ENCODE results near the gene ZNF506. TPM values are rescaled to one million over a fixed set of nuclear protein-coding genes. Genes with fewer than 3 reads are reported as not detected.
"Not testable (repeated sequence)": the region's sequence is repeated elsewhere in the genome, so short reads cannot be mapped to it uniquely, and the experiment has no call there.

Gene ZNF506
- total RNA-seq, 1 donor from 2014 or later, result 12.9 TPM

DNA sequence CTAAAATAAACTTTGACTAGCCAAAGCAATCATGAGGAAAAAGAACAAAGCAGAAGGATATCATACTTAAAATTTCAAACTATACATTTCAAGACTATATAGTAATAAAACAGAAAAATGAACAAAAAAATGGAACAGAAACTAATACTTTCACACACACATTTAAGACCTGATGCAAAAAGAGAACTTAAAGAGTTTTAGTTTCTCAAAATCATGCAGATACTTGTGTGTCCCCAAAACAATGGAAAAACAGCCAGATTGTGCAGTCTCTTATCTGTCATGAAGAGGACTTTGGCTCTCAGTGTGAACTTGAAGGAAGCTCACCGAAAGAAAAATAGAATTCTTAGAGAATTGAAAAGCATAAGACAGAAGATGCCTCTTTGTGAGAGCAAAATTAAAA is 16.1 kb downstream of the ZNF506 start:
- H3K27me3 ChIP-seq (ENCODE audit: insufficient read depth, low read length), result no peaks in the 10 kb centered on the region
- Mint-ChIP-seq H3K36me3 (ENCODE audit: low read depth, unreplicated experiment) (peaks cover 44% of the 10 kb centered on the region), H3K27me3 (ENCODE audit: low read depth, unreplicated experiment) (no peaks in the 10 kb centered on the region), H3K9me3 (ENCODE audit: unreplicated experiment) (peaks cover 26% of the 10 kb centered on the region), H3K27ac (ENCODE audit: unreplicated experiment) (no peak overlapping the region), H3K4me1 (ENCODE audit: low read depth, unreplicated experiment) (no peaks in the 10 kb centered on the region), H3K4me3 (ENCODE audit: unreplicated experiment) (no peak overlapping the region)
- H4K20me1 ChIP-seq (ENCODE audit: insufficient read depth, low read length), result peaks cover 13% of the 10 kb centered on the region
- DNase-seq (ENCODE audit: low read depth) (no peak), FAIRE-seq (no peak)
- H3K9ac ChIP-seq (ENCODE audit: low read length), result no peak overlapping the region
- H3K4me3 ChIP-seq (ENCODE audit: insufficient read depth, low read depth, low read length), result no peak overlapping the region
- H3K4me1 ChIP-seq (ENCODE audit: insufficient read depth, low read length), result no peaks in the 10 kb centered on the region
- H3K79me2 ChIP-seq (ENCODE audit: insufficient read depth, low read length), result peaks cover 51% of the 10 kb centered on the region
- no peak overlapping the region for H3K27ac ChIP-seq (ENCODE audit: low read depth, low read length)
- H2AFZ ChIP-seq (ENCODE audit: low read depth, low read length), result no peak overlapping the region
- H3K4me2 ChIP-seq (ENCODE audit: low read length), result no peak overlapping the region
- peaks cover 8% of the 10 kb centered on the region for H3K36me3 ChIP-seq (ENCODE audit: insufficient read depth, low read length)
- H3K9me3 ChIP-seq (ENCODE audit: insufficient read depth, low read depth, low read length), result peaks cover 6% of the 10 kb centered on the region
- TF ChIP-seq, protein P1, sequence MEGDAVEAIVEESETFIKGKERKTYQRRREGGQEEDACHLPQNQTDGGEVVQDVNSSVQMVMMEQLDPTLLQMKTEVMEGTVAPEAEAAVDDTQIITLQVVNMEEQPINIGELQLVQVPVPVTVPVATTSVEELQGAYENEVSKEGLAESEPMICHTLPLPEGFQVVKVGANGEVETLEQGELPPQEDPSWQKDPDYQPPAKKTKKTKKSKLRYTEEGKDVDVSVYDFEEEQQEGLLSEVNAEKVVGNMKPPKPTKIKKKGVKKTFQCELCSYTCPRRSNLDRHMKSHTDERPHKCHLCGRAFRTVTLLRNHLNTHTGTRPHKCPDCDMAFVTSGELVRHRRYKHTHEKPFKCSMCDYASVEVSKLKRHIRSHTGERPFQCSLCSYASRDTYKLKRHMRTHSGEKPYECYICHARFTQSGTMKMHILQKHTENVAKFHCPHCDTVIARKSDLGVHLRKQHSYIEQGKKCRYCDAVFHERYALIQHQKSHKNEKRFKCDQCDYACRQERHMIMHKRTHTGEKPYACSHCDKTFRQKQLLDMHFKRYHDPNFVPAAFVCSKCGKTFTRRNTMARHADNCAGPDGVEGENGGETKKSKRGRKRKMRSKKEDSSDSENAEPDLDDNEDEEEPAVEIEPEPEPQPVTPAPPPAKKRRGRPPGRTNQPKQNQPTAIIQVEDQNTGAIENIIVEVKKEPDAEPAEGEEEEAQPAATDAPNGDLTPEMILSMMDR (IDR thresholded peaks at IDR 0.05; ENCODE audit: insufficient read depth, low read depth, low read length), result no peak
- no peak for TF ChIP-seq EZH2 (IDR thresholded peaks at IDR 0.05; ENCODE audit: insufficient read depth, low read length)

DNA sequence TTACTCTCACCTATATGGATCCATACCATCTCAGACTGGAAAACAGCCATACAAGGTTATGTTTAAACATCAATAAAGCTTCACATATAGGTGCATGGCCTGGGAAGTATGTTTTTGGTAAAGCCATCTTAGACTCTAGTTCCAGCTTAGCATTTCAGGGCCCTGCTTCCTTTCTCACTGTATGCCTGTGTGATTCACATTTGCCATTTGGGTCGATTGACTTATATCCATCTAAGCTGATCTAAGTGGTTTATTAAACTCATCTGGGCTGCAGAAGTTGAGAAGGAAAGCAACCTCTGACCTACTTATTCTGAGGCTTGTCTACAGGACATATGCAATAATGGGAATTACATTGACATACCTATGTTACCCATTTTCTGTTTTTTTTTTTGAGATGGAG is 33.5 kb downstream of the ZNF506 start:
- Histone ChIP-seq H3K36me3 (ENCODE audit: insufficient read depth, low read length) (peaks cover 33% of the 10 kb centered on the region), H3K27ac (ENCODE audit: low read depth, low read length) (no peak overlapping the region), H3K9ac (ENCODE audit: low read length) (no peak overlapping the region), H2AFZ (ENCODE audit: low read depth, low read length) (no peak overlapping the region), H3K4me3 (ENCODE audit: insufficient read depth, low read depth, low read length) (no peak overlapping the region), H3K27me3 (ENCODE audit: insufficient read depth, low read length) (no peaks in the 10 kb centered on the region), H4K20me1 (ENCODE audit: insufficient read depth, low read length) (no peaks in the 10 kb centered on the region), H3K4me1 (ENCODE audit: insufficient read depth, low read length) (no peaks in the 10 kb centered on the region), H3K4me2 (ENCODE audit: low read length) (no peak overlapping the region), H3K9me3 (ENCODE audit: insufficient read depth, low read depth, low read length) (peaks cover 2% of the 10 kb centered on the region), H3K79me2 (ENCODE audit: insufficient read depth, low read length) (no peaks in the 10 kb centered on the region)
- Mint-ChIP-seq H3K4me1 (ENCODE audit: low read depth, unreplicated experiment) (no peaks in the 10 kb centered on the region), H3K9me3 (ENCODE audit: unreplicated experiment) (peaks cover 14% of the 10 kb centered on the region), H3K27ac (ENCODE audit: unreplicated experiment) (no peak overlapping the region), H3K36me3 (ENCODE audit: low read depth, unreplicated experiment) (peaks cover 42% of the 10 kb centered on the region), H3K27me3 (ENCODE audit: low read depth, unreplicated experiment) (no peaks in the 10 kb centered on the region), H3K4me3 (ENCODE audit: unreplicated experiment) (no peak overlapping the region)
- FAIRE-seq (no peak), DNase-seq (ENCODE audit: low read depth) (no peak)
- no peak for TF ChIP-seq EZH2 (IDR thresholded peaks at IDR 0.05; ENCODE audit: insufficient read depth, low read length)
- TF ChIP-seq, protein P1 (IDR thresholded peaks at IDR 0.05; ENCODE audit: insufficient read depth, low read depth, low read length), result no peak

DNA sequence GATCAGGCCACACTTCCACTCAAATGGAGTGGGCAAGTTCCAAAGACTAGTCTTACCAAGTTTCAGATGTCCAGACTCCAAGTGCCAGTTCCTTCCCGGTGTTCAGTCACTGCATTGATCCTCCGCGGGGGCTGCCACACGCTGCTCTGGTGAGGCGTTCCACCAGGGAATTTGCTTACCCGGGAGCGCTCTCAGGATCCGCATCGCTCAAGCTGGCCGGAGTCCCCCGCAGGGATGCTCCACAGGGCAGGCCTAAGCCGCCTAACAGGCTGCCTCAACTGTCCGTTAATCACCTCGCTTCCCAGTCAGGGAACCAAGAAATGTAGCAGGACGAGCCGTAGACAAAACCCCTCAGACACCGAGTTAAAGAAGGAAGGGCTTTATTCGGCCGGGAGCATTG is 36.1 kb downstream of the ZNF506 start:
- H3K4me1 ChIP-seq (ENCODE audit: insufficient read depth, low read length); H3K4me3 Mint-ChIP-seq (ENCODE audit: unreplicated experiment); H3K4me1 Mint-ChIP-seq (ENCODE audit: low read depth, unreplicated experiment); H3K27me3 Mint-ChIP-seq (ENCODE audit: low read depth, unreplicated experiment); H3K9ac ChIP-seq (ENCODE audit: low read length); H3K27me3 ChIP-seq (ENCODE audit: insufficient read depth, low read length); DNase-seq (ENCODE audit: low read depth); H4K20me1 ChIP-seq (ENCODE audit: insufficient read depth, low read length); H2AFZ ChIP-seq (ENCODE audit: low read depth, low read length); H3K27ac Mint-ChIP-seq (ENCODE audit: unreplicated experiment); H3K9me3 ChIP-seq (ENCODE audit: insufficient read depth, low read depth, low read length); H3K27ac ChIP-seq (ENCODE audit: low read depth, low read length); H3K4me3 ChIP-seq (ENCODE audit: insufficient read depth, low read depth, low read length); H3K4me2 ChIP-seq (ENCODE audit: low read length); H3K79me2 ChIP-seq (ENCODE audit: insufficient read depth, low read length); FAIRE-seq; H3K9me3 Mint-ChIP-seq (ENCODE audit: unreplicated experiment): not testable (repeated sequence)
- H3K36me3 Mint-ChIP-seq (ENCODE audit: low read depth, unreplicated experiment), result peaks cover 45% of the 10 kb centered on the region
- H3K36me3 ChIP-seq (ENCODE audit: insufficient read depth, low read length), result peaks cover 19% of the 10 kb centered on the region

All from astrocyte (in vitro differentiated cells and primary cell).